NCI-H2107 treated with DMSO at 0.1 percent for 48 hours (cell line): ENCODE results near the gene DTD1.

Experiments
- DNase-seq: peaks from one replicate; lab custom pipeline; 2025; ENCODE audit not compliant: unreplicated experiment; lab: John Stamatoyannopoulos, UW

Gene DTD1

GRCh38 chr20:18587665-18588573 is at the start of gene DTD1:
TSS of gene DTD1 (plus strand) at chr20:18588054. CDS start at chr20:18588073, 19 bp downstream.
- peak; percentile 51 for DNase-seq

GRCh38 chr20:18541741-18542140 is 46.1 kb upstream of the DTD1 start:
- DNase-seq, result no peak

GRCh38 chr20:18543216-18543615 is 44.6 kb upstream of the DTD1 start:
- DNase-seq, result no peak

GRCh38 chr20:18543932-18544331 is 43.9 kb upstream of the DTD1 start:
- DNase-seq, result peak; percentile 1

- DNase-seq, result no peak
Observed at GRCh38 chr20:18545566-18545965, 42.3 kb upstream of the DTD1 start.

- no peak for DNase-seq
Observed at GRCh38 chr20:18548465-18548864, 39.4 kb upstream of the DTD1 start.

- no peak for DNase-seq
Observed at GRCh38 chr20:18553746-18554145, 34.1 kb upstream of the DTD1 start.

GRCh38 chr20:18566892-18567738 is 20.7 kb upstream of the DTD1 start, which contains the start of gene SMIM26:
TSS of gene SMIM26 (plus strand) at chr20:18567432. CDS start at chr20:18567479, 47 bp downstream.
- DNase-seq, result peak; percentile 52

GRCh38 chr20:18567739-18568091 is 20.1 kb upstream of the DTD1 start:
- DNase-seq, result no peak

GRCh38 chr20:18571009-18571408 is 16.8 kb upstream of the DTD1 start:
- no peak for DNase-seq

- no peak for DNase-seq
Observed at GRCh38 chr20:18571578-18571977, 16.3 kb upstream of the DTD1 start.

GRCh38 chr20:18577942-18578341 is 9.9 kb upstream of the DTD1 start:
- DNase-seq, result no peak

GRCh38 chr20:18578581-18578980 is 9.3 kb upstream of the DTD1 start:
- DNase-seq, result no peak

- DNase-seq, result no peak
Observed at GRCh38 chr20:18580012-18580411, 7.8 kb upstream of the DTD1 start.

GRCh38 chr20:18585134-18585533 is 2.7 kb upstream of the DTD1 start:
- DNase-seq, result peak; percentile 8

- DNase-seq, result peak; percentile 51
Observed at GRCh38 chr20:18588574-18588933, 700 bp downstream of the DTD1 start.

GRCh38 chr20:18589941-18590674 is 2.3 kb downstream of the DTD1 start:
- DNase-seq, result no peak

- DNase-seq, result no peak
Observed at GRCh38 chr20:18596270-18596669, 8.4 kb downstream of the DTD1 start.

- no peak for DNase-seq
Observed at GRCh38 chr20:18609741-18610140, 21.9 kb downstream of the DTD1 start.

- peak; percentile 75 for DNase-seq
Observed at GRCh38 chr20:18611492-18611891, 23.6 kb downstream of the DTD1 start.

GRCh38 chr20:18613553-18613952 is 25.7 kb downstream of the DTD1 start:
- no peak for DNase-seq
